Neural progenitor cell (in vitro differentiated cells): ENCODE measurements around the gene MRPS25.

ENCODE experiments used
- CTCF ChIP-seq: fragments of 200-600 bp; sonication (generic); IDR thresholded peaks from 2 replicates; pipeline ENCODE4 v1.5.1; 2017; ENCODE audit warnings: antibody characterized with exemption, mild to moderate bottlenecking
- EZH2phosphoT487 ChIP-seq: fragments of 200-600 bp; sonication (generic); IDR thresholded peaks from 2 replicates; pipeline ENCODE4 v1.6.1; 2017; ENCODE audit warnings: antibody characterized with exemption

GRCh38 chr3:15089201-15089600 is 24.1 kb upstream of the MRPS25 start:
- TF ChIP-seq CTCF, result no peak
- TF ChIP-seq EZH2phosphoT487, result no peak
